PC-9 (cell line): ENCODE measurements around the gene PTBP2. TPM values are rescaled to one million over a fixed set of nuclear protein-coding genes. Genes with fewer than 3 reads are reported as not detected.

ENCODE experiments used
- BruUV-seq: library from RNA; stranded (reverse); fragments of 400-500 nt; replicated peaks from 2 replicates; lab custom pipeline; 2021; lab: Mats Ljungman, UMichigan
- CTCF ChIA-PET: fragments of 300-600 bp; sonication (Branson Sonifier 250); formaldehyde crosslinking; loops from one replicate; lab custom pipeline; 2022; ENCODE audit warnings: antibody characterized with exemption; lab: Charles Lee
- POLR2A ChIA-PET: fragments of 300-600 bp; sonication (Branson Sonifier 250); formaldehyde crosslinking; loops from one replicate; lab custom pipeline; 2022; ENCODE audit warnings: antibody characterized with exemption; ENCODE audit not compliant: unreplicated experiment; lab: Charles Lee
- DNase-seq, 2 experiments: peaks; one replicate each; pipeline versions ENCODE4 v3.0.0 to v3.0.0-alpha.2; 2015 to 2022; ENCODE audit warnings: mixed read lengths in 1 of 2
- H2AFZ ChIP-seq: fragments of 200-600 bp; sonication (generic); 2 replicates; pipeline ENCODE4 v1.8.1; 2017; ENCODE audit warnings: antibody characterized with exemption
- H3F3A ChIP-seq: fragments of 200-600 bp; sonication (generic); 2 replicates; pipeline ENCODE4 v1.8.1; 2017; ENCODE audit warnings: antibody characterized with exemption, mild to moderate bottlenecking, low read depth; ENCODE audit not compliant: insufficient read depth
- H3K27ac ChIP-seq: fragments of 200-600 bp; sonication (generic); 2 replicates; pipeline ENCODE4 v1.6.1; 2016; ENCODE audit warnings: mixed run types
- H3K27me3 ChIP-seq: fragments of 200-600 bp; sonication (generic); 2 replicates; pipeline ENCODE4 v1.6.1; 2016; ENCODE audit warnings: low read depth, mixed run types; ENCODE audit not compliant: insufficient read depth
- H3K36me3 ChIP-seq: fragments of 200-600 bp; sonication (generic); 2 replicates; pipeline ENCODE4 v1.6.1; 2016; ENCODE audit warnings: low read depth, mixed run types
- H3K4me1 ChIP-seq: fragments of 200-600 bp; sonication (generic); replicated peaks from 2 replicates; pipeline ENCODE4 v1.6.1; 2016; ENCODE audit warnings: mixed run types; ENCODE audit not compliant: insufficient read depth
- H3K4me2 ChIP-seq: fragments of 200-600 bp; sonication (generic); 2 replicates; pipeline ENCODE4 v1.6.1; 2017; ENCODE audit warnings: mixed run types
- H3K4me3 ChIP-seq: fragments of 200-600 bp; sonication (generic); 2 replicates; pipeline ENCODE4 v1.6.1; 2016; ENCODE audit warnings: mixed run types
- H3K79me2 ChIP-seq: fragments of 200-600 bp; sonication (generic); 2 replicates; pipeline ENCODE4 v1.6.1; 2017; ENCODE audit warnings: low read depth, mixed run types
- H3K9me2 ChIP-seq: fragments of 200-600 bp; sonication (generic); 2 replicates; pipeline ENCODE4 v1.8.1; 2017; ENCODE audit warnings: mild to moderate bottlenecking; ENCODE audit not compliant: insufficient read depth
- H3K9me3 ChIP-seq: fragments of 200-600 bp; sonication (generic); 2 replicates; pipeline ENCODE4 v1.8.1; 2016; ENCODE audit warnings: low read depth; ENCODE audit not compliant: insufficient read depth
- H4K20me1 ChIP-seq: fragments of 200-600 bp; sonication (generic); 2 replicates; pipeline ENCODE4 v1.8.1; 2017; ENCODE audit not compliant: insufficient read depth
- CTCF ChIP-seq: fragments of 200-600 bp; sonication (generic); conservative IDR thresholded peaks from 2 replicates; pipeline ENCODE4 v1.6.1; 2017; ENCODE audit warnings: mixed run types, antibody characterized with exemption, mild to moderate bottlenecking, moderate library complexity
- EZH2 ChIP-seq: fragments of 200-600 bp; sonication (generic); IDR thresholded peaks from 2 replicates; pipeline ENCODE4 v1.8.0; 2017; ENCODE audit warnings: antibody characterized with exemption, low read depth
- intact Hi-C: fragments of 100-400 bp; cut with micrococcal nuclease; formaldehyde crosslinking; loops from one replicate; pipeline ENCODE4 v1.10.0; 2022; ENCODE audit not compliant: unreplicated experiment
- total RNA-seq: library from RNA; stranded (reverse); gene quantifications from 2 replicates; pipeline ENCODE4 v1.2.3, GENCODE V29; 2021

Gene PTBP2
- total RNA-seq, 1 experiment from 2014 or later: 14.0 TPM

- H3K27ac ChIP-seq: no peak overlapping the region
- H3K79me2 ChIP-seq: no peaks in the 10 kb centered on the region
- BruUV-seq: no TSS peak
- H3K27me3 ChIP-seq: no peaks in the 10 kb centered on the region
- no peak overlapping the region for H2AFZ ChIP-seq
- H3K4me3 ChIP-seq: no peak overlapping the region
- H3K4me1 ChIP-seq: no peaks in the 10 kb centered on the region
- no peaks in the 10 kb centered on the region for H3K9me2 ChIP-seq
- H4K20me1 ChIP-seq: no peaks in the 10 kb centered on the region
- intact Hi-C loops: no loop called here
- no peaks in the 10 kb centered on the region for H3K36me3 ChIP-seq
- no peak for TF ChIP-seq CTCF
- TF ChIP-seq EZH2: no peak
- POLR2A ChIA-PET: no interaction called here
- CTCF ChIA-PET: no interaction called here
- no peak overlapping the region for H3K4me2 ChIP-seq
- no peaks in the 10 kb centered on the region for H3F3A ChIP-seq
- no peaks in the 10 kb centered on the region for H3K9me3 ChIP-seq
- no peak for DNase-seq
Observed at GRCh38 chr1:96707023-96707422, 14.6 kb upstream of the PTBP2 start.

- no peak overlapping the region for H3K27ac ChIP-seq
- no peak for DNase-seq
- no peaks in the 10 kb centered on the region for H3K79me2 ChIP-seq
- no peak overlapping the region for H3K4me2 ChIP-seq
- ChIA-PET CTCF (no interaction called here), POLR2A (no interaction called here)
- no peaks in the 10 kb centered on the region for H4K20me1 ChIP-seq
- H3K4me3 ChIP-seq: no peak overlapping the region
- TF ChIP-seq EZH2 (no peak), CTCF (no peak)
- no peaks in the 10 kb centered on the region for H3K9me2 ChIP-seq
- no peaks in the 10 kb centered on the region for H3F3A ChIP-seq
- no peak overlapping the region for H2AFZ ChIP-seq
- no peaks in the 10 kb centered on the region for H3K9me3 ChIP-seq
- H3K4me1 ChIP-seq: no peaks in the 10 kb centered on the region
- no peaks in the 10 kb centered on the region for H3K36me3 ChIP-seq
- intact Hi-C loops: no loop called here
- BruUV-seq: no TSS peak
- H3K27me3 ChIP-seq: no peaks in the 10 kb centered on the region
Observed at GRCh38 chr1:96708482-96708881, 13.1 kb upstream of the PTBP2 start.

GRCh38 chr1:96710708-96711477 lies 10.7 kb upstream of the PTBP2 start:
- no peaks in the 10 kb centered on the region for H3K9me2 ChIP-seq
- H2AFZ ChIP-seq: no peak overlapping the region
- no peak overlapping the region for H3K4me2 ChIP-seq
- H3K79me2 ChIP-seq: no peaks in the 10 kb centered on the region
- no peaks in the 10 kb centered on the region for H3K36me3 ChIP-seq
- no peak for DNase-seq
- no peak overlapping the region for H3K27ac ChIP-seq
- intact Hi-C loops: no loop called here
- ChIA-PET POLR2A (no interaction called here), CTCF (interaction anchor here (0.7 kb wide), 1 partner anchor 8 kb away, joined by 9 read pairs; no protein-coding TSS in a partner anchor)
- no peaks in the 10 kb centered on the region for H3K9me3 ChIP-seq
- no peaks in the 10 kb centered on the region for H4K20me1 ChIP-seq
- H3K27me3 ChIP-seq: no peaks in the 10 kb centered on the region
- TF ChIP-seq CTCF (no peak), EZH2 (no peak)
- H3K4me3 ChIP-seq: no peak overlapping the region
- no peaks in the 10 kb centered on the region for H3F3A ChIP-seq
- H3K4me1 ChIP-seq: no peaks in the 10 kb centered on the region
- BruUV-seq: no TSS peak
